Measurements from ENCODE around the gene HLA-DQB2. TPM values are rescaled to one million over a fixed set of nuclear protein-coding genes. Genes with fewer than 3 reads are reported as not detected.

HLA-DQB2 gene
- total RNA-seq, 2 donors from 2014 or later = 1.5 to 2.0 TPM

GRCh38 chr6:32713241-32713640, 50.1 kb downstream of the HLA-DQB2 start:
- peaks cover 6% of the 10 kb centered on the region for H3K27me3 Mint-ChIP-seq
- ATAC-seq (replicated peaks) = no peak
- no peaks in the 10 kb centered on the region for H3K36me3 Mint-ChIP-seq (ENCODE audit: low read depth)
- no peak overlapping the region for H3K4me3 Mint-ChIP-seq
- H3K4me1 Mint-ChIP-seq = no peaks in the 10 kb centered on the region
- no peak overlapping the region for H3K27ac Mint-ChIP-seq
- H3K9me3 Mint-ChIP-seq = no peaks in the 10 kb centered on the region

- no peak for ATAC-seq (replicated peaks)
- no peak overlapping the region for H3K27ac Mint-ChIP-seq
- H3K9me3 Mint-ChIP-seq = no peaks in the 10 kb centered on the region
- peaks cover 4% of the 10 kb centered on the region for H3K27me3 Mint-ChIP-seq
- no peaks in the 10 kb centered on the region for H3K4me1 Mint-ChIP-seq
- no peak overlapping the region for H3K4me3 Mint-ChIP-seq
- H3K36me3 Mint-ChIP-seq (ENCODE audit: low read depth) = no peaks in the 10 kb centered on the region
These were observed 53.7 kb downstream of the HLA-DQB2 start for GRCh38 chr6:32709625-32710024.

Other genes starting within 250 kb of the HLA-DQB2 start
- gene HLA-DRB5, start 233.2 kb downstream of the HLA-DQB2 start, total RNA-seq = 10 to 100 TPM in 1 of 2 donors, 1 to 10 TPM in 1; 1.5 to 17.6 TPM
- gene HLA-DRB1, start 173.7 kb downstream of the HLA-DQB2 start, total RNA-seq = 100 to 1,000 TPM in 1 of 2 donors, 10 to 100 TPM in 1; 11.4 to 109 TPM
- 10 to 100 TPM in 1 of 2 donors, 1 to 10 TPM in 1; 1.1 to 11.6 TPM for gene HLA-DQA1, start 126.1 kb downstream of the HLA-DQB2 start, total RNA-seq
- 10 to 100 TPM in 1 of 2 donors, 1 to 10 TPM in 1; 3.4 to 25.5 TPM for gene HLA-DQB1, start 96.9 kb downstream of the HLA-DQB2 start, total RNA-seq
- gene HLA-DQA2, start 22.1 kb downstream of the HLA-DQB2 start, total RNA-seq = under 1 TPM; 0.17 to 0.77 TPM
- gene HLA-DOB, start 53.5 kb upstream of the HLA-DQB2 start, total RNA-seq = 1 to 10 TPM; 2.8 to 4.2 TPM
- 100 to 1,000 TPM in 1 of 2 donors, 10 to 100 TPM in 1; 94.0 to 169 TPM for gene TAP2, start 75.2 kb upstream of the HLA-DQB2 start, total RNA-seq
- 100 to 1,000 TPM; 286 to 344 TPM for gene PSMB8, start 80.5 kb upstream of the HLA-DQB2 start, total RNA-seq
- 100 to 1,000 TPM; 302 to 387 TPM for gene TAP1, start 90.2 kb upstream of the HLA-DQB2 start, total RNA-seq
- gene PSMB9, start 90.7 kb upstream of the HLA-DQB2 start, total RNA-seq = 100 to 1,000 TPM; 203 to 215 TPM
- gene HLA-DMB, start 177.5 kb upstream of the HLA-DQB2 start, total RNA-seq = 10 to 100 TPM in 1 of 2 donors, 1 to 10 TPM in 1; 2.7 to 17.7 TPM
- gene HLA-DMA, start 189.6 kb upstream of the HLA-DQB2 start, total RNA-seq = 10 to 100 TPM; 22.4 to 53.8 TPM
- gene BRD2, start 205.1 kb upstream of the HLA-DQB2 start, total RNA-seq = 100 to 1,000 TPM; 229 to 281 TPM
- 1 to 10 TPM in 1 of 2 donors, under 1 TPM in 1; 0.56 to 7.8 TPM for gene HLA-DOA, start 246.1 kb upstream of the HLA-DQB2 start, total RNA-seq

Measured in activated T-helper 17 cell treated with anti-CD3 and anti-CD28 coated beads, Interleukin-2, amount 50 U/mL, for 72 hours (primary cell).